ENCODE measurements around the gene IGLL5.

IGLL5 gene

DNA sequence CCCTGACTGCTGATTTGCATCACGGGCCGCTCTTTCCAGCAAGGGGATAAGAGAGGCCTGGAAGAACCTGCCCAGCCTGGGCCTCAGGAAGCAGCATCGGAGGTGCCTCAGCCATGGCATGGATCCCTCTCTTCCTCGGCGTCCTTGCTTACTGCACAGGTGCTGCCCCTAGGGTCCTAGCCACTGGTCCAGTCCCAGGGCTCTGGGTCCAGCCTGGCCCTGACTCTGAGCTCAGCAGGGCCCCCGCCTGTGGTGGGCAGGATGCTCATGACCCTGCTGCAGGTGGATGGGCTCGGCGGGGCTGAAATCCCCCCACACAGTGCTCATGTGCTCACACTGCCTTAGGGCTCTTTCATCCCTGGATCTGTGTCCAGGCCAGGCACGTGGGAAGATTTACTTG, 7.0 kb upstream of the IGLL5 start:
- Histone ChIP-seq H3K27me3 (ENCODE audit: control insufficient read depth in 1 of 2, insufficient read depth in 1 of 2, low read length in 2 of 2) (peaks cover 5 to 62% of the 10 kb centered on the region in 2 experiments), H2BK12ac (ENCODE audit: low read length in 2 of 2) (no peak overlapping the region), H2AK5ac (ENCODE audit: low read length, severe bottlenecking) (no peak overlapping the region), H3K27ac (ENCODE audit: low read length, poor library complexity, severe bottlenecking) (no peak overlapping the region), H4K8ac (ENCODE audit: low read length) (no peak overlapping the region), H3K4me3 (ENCODE audit: insufficient read depth in 1 of 2, low read depth in 1 of 2, low read length in 2 of 2) (no peak overlapping the region), H2AFZ (ENCODE audit: low read depth, low read length) (no peak overlapping the region), H3K9ac (ENCODE audit: low read length) (no peak overlapping the region), H3K9me3 (ENCODE audit: control insufficient read depth, low read length) (no peaks in the 10 kb centered on the region), H3K4ac (ENCODE audit: low read depth in 1 of 2, low read length in 2 of 2) (no peak overlapping the region), H3K18ac (ENCODE audit: low read depth in 1 of 2, low read length in 2 of 2) (no peak overlapping the region), H2BK120ac (ENCODE audit: low read depth, low read length) (no peak overlapping the region), H3K36me3 (ENCODE audit: control insufficient read depth in 1 of 2, insufficient read depth in 2 of 2, low read depth in 1 of 2, low read length in 2 of 2) (no peaks in the 10 kb centered on the region), H2BK15ac (ENCODE audit: low read depth, poor library complexity, severe bottlenecking) (no peak overlapping the region), H3K23ac (ENCODE audit: low read length in 2 of 2) (no peak overlapping the region), H3K79me1 (replicated peaks; ENCODE audit: low read length, poor library complexity, severe bottlenecking) (no peaks in the 10 kb centered on the region), H2BK5ac (ENCODE audit: low read depth, low read length, poor library complexity, severe bottlenecking) (no peak overlapping the region), H3K4me2 (ENCODE audit: low read length, poor library complexity, severe bottlenecking) (no peak overlapping the region), H3K14ac (ENCODE audit: low read length in 2 of 2) (no peak overlapping the region), H4K91ac (ENCODE audit: low read length) (no peak overlapping the region), H3K4me1 (ENCODE audit: control insufficient read depth, insufficient read depth, low read depth, low read length) (no peaks in the 10 kb centered on the region)
- WGBS, result 60% methylated on average over 9 of the region's 9 CpGs
- DNase-seq, result no peak

DNA sequence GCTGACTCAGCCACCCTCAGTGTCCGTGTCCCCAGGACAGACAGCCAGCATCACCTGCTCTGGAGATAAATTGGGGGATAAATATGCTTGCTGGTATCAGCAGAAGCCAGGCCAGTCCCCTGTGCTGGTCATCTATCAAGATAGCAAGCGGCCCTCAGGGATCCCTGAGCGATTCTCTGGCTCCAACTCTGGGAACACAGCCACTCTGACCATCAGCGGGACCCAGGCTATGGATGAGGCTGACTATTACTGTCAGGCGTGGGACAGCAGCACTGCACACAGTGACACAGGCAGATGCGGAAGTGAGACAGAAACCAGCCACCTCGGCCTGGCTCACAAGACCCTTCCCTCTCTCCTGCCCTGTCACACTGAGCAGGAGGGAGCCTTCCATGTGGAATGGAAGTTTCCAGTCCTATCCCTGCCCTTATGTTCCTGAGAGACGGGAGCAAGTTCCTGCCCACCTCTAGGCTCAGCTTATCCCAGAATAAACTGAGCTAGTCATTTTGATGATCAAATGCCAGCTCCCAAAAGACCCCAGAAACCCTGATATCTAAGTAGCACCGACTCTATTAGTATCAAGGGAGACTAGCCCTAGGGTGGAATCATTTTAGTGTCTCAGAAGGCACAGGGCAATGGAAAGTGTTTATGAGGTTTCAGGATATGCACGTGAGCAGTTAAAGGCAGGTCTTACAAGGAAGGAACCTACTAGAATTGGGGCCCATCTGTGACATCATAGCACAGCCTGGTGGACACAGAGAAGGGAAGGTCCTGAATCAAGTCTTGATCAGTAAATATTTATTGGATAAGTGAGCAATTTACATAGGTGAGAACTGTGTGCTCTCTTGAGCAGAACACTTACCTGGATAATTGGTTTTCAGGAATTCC, 6.3 kb upstream of the IGLL5 start:
- DNase-seq, result no peak
- Histone ChIP-seq H2BK12ac (ENCODE audit: low read length in 2 of 2) (no peak overlapping the region), H4K91ac (ENCODE audit: low read length) (no peak overlapping the region), H2BK120ac (ENCODE audit: low read depth, low read length) (no peak overlapping the region), H3K79me1 (replicated peaks; ENCODE audit: low read length, poor library complexity, severe bottlenecking) (no peaks in the 10 kb centered on the region), H3K14ac (ENCODE audit: low read length in 2 of 2) (no peak overlapping the region), H3K4me1 (ENCODE audit: control insufficient read depth, insufficient read depth, low read depth, low read length) (no peaks in the 10 kb centered on the region), H3K9me3 (ENCODE audit: control insufficient read depth, low read length) (no peaks in the 10 kb centered on the region), H2BK15ac (ENCODE audit: low read depth, poor library complexity, severe bottlenecking) (no peak overlapping the region), H2AFZ (ENCODE audit: low read depth, low read length) (no peak overlapping the region), H4K8ac (ENCODE audit: low read length) (no peak overlapping the region), H3K27ac (ENCODE audit: low read length, poor library complexity, severe bottlenecking) (no peak overlapping the region), H2BK5ac (ENCODE audit: low read depth, low read length, poor library complexity, severe bottlenecking) (no peak overlapping the region), H3K18ac (ENCODE audit: low read depth in 1 of 2, low read length in 2 of 2) (no peak overlapping the region), H2AK5ac (ENCODE audit: low read length, severe bottlenecking) (no peak overlapping the region), H3K36me3 (ENCODE audit: control insufficient read depth in 1 of 2, insufficient read depth in 2 of 2, low read depth in 1 of 2, low read length in 2 of 2) (no peaks in the 10 kb centered on the region), H3K23ac (ENCODE audit: low read length in 2 of 2) (no peak overlapping the region), H3K9ac (ENCODE audit: low read length) (no peak overlapping the region), H3K4ac (ENCODE audit: low read depth in 1 of 2, low read length in 2 of 2) (no peak overlapping the region), H3K27me3 (ENCODE audit: control insufficient read depth in 1 of 2, insufficient read depth in 1 of 2, low read length in 2 of 2) (peaks cover 5 to 69% of the 10 kb centered on the region in 2 experiments), H3K4me2 (ENCODE audit: low read length, poor library complexity, severe bottlenecking) (no peak overlapping the region), H3K4me3 (ENCODE audit: insufficient read depth in 1 of 2, low read depth in 1 of 2, low read length in 2 of 2) (no peak overlapping the region)
- 53% methylated on average over 10 of the region's 10 CpGs for WGBS

DNA sequence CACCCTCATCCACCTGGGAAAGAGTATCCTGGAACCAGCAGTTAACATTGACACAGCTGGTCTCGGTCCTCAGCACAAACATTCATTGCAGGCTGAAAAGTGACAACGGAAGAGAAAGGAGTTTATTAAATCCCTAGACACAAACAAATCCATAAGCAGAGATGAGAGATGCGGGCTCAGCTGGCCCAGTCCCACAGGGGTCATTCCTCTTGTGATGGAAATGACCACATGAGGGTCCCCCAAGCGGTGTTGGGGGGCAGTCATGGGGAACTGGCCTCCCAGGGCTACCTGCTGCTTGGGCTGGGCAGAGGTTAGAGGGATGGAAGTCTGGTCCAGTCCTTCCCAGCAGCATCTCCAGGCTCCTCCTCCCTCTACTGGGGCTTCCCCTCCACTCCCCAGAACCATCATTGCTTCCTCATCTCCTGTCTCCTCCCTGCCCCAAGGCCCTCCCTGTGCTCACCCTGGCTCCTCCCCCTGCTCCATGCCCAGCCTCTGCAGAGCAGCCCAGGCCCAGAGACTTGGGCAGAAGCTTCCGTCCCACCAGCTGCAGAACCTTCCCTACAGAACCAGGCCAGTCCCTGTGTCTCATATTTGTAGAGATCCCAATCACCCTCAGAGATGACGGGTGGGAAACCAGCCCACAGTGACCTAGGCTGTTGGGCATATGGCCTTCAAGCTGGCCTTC, 5.4 kb upstream of the IGLL5 start:
- Histone ChIP-seq H2BK15ac (ENCODE audit: low read depth, poor library complexity, severe bottlenecking) (no peak overlapping the region), H3K23ac (ENCODE audit: low read length in 2 of 2) (no peak overlapping the region), H2AFZ (ENCODE audit: low read depth, low read length) (no peak overlapping the region), H3K4me2 (ENCODE audit: low read length, poor library complexity, severe bottlenecking) (no peak overlapping the region), H2BK12ac (ENCODE audit: low read length in 2 of 2) (no peak overlapping the region), H3K79me1 (replicated peaks; ENCODE audit: low read length, poor library complexity, severe bottlenecking) (no peaks in the 10 kb centered on the region), H3K36me3 (ENCODE audit: control insufficient read depth in 1 of 2, insufficient read depth in 2 of 2, low read depth in 1 of 2, low read length in 2 of 2) (no peaks in the 10 kb centered on the region), H2AK5ac (ENCODE audit: low read length, severe bottlenecking) (no peak overlapping the region), H4K8ac (ENCODE audit: low read length) (no peak overlapping the region), H3K4me3 (ENCODE audit: insufficient read depth in 1 of 2, low read depth in 1 of 2, low read length in 2 of 2) (no peak overlapping the region), H3K18ac (ENCODE audit: low read depth in 1 of 2, low read length in 2 of 2) (no peak overlapping the region), H3K27me3 (ENCODE audit: control insufficient read depth in 1 of 2, insufficient read depth in 1 of 2, low read length in 2 of 2) (peaks cover 5 to 76% of the 10 kb centered on the region in 2 experiments), H4K91ac (ENCODE audit: low read length) (no peak overlapping the region), H3K4ac (ENCODE audit: low read depth in 1 of 2, low read length in 2 of 2) (no peak overlapping the region), H3K27ac (ENCODE audit: low read length, poor library complexity, severe bottlenecking) (no peak overlapping the region), H2BK5ac (ENCODE audit: low read depth, low read length, poor library complexity, severe bottlenecking) (no peak overlapping the region), H3K9ac (ENCODE audit: low read length) (no peak overlapping the region), H3K14ac (ENCODE audit: low read length in 2 of 2) (no peak overlapping the region), H3K9me3 (ENCODE audit: control insufficient read depth, low read length) (no peaks in the 10 kb centered on the region), H2BK120ac (ENCODE audit: low read depth, low read length) (no peak overlapping the region), H3K4me1 (ENCODE audit: control insufficient read depth, insufficient read depth, low read depth, low read length) (no peaks in the 10 kb centered on the region)
- DNase-seq, result no peak
- 56% methylated on average over 4 of the region's 6 CpGs for WGBS

DNA sequence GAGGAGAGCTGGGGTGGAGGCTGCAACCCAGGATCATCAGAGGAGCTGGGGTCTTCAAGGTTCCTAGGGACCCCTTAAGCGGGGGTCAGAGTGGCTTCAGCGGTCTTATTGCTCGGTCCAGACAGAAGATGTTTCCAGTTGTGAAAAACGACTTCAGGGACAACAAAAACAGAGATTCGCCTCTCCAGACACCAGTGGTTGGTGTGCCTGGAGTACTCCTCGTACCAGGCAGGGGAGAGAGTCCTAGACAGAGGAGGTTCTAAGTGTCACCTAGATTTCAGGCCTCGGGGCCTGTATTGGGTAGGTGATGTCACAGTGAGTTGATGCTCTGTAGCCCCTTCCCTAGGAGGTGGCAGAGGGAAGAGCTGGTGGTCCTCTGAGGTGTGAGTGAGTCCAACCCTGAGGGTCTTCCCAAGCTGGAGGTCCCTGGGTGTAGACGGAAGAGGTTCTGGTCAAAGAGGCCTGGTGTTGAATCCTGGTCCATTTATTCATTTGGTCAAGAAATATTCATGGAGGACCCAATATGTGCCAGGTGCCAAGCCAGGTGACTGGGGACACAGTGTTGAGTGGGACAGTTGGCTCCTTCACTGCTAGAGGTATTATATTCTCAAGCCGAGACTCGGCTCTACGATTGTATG, 4.4 kb upstream of the IGLL5 start:
- 70% methylated on average over 11 of the region's 11 CpGs for WGBS
- no peak overlapping the region for H3K14ac ChIP-seq (ENCODE audit: low read length in 2 of 2)
- no peaks in the 10 kb centered on the region for H3K36me3 ChIP-seq (ENCODE audit: control insufficient read depth in 1 of 2, insufficient read depth in 2 of 2, low read depth in 1 of 2, low read length in 2 of 2)
- H4K8ac ChIP-seq (ENCODE audit: low read length), result no peak overlapping the region
- H3K9me3 ChIP-seq (ENCODE audit: control insufficient read depth, low read length), result no peaks in the 10 kb centered on the region
- H2AFZ ChIP-seq (ENCODE audit: low read depth, low read length), result no peak overlapping the region
- no peak overlapping the region for H4K91ac ChIP-seq (ENCODE audit: low read length)
- H3K4me1 ChIP-seq (ENCODE audit: control insufficient read depth, insufficient read depth, low read depth, low read length), result no peaks in the 10 kb centered on the region
- no peak overlapping the region for H3K18ac ChIP-seq (ENCODE audit: low read depth in 1 of 2, low read length in 2 of 2)
- no peak overlapping the region for H3K4me2 ChIP-seq (ENCODE audit: low read length, poor library complexity, severe bottlenecking)
- H3K9ac ChIP-seq (ENCODE audit: low read length), result no peak overlapping the region
- no peak overlapping the region for H2AK5ac ChIP-seq (ENCODE audit: low read length, severe bottlenecking)
- DNase-seq, result no peak
- H3K4ac ChIP-seq (ENCODE audit: low read depth in 1 of 2, low read length in 2 of 2), result no peak overlapping the region
- H3K79me1 ChIP-seq (replicated peaks; ENCODE audit: low read length, poor library complexity, severe bottlenecking), result no peaks in the 10 kb centered on the region
- H2BK5ac ChIP-seq (ENCODE audit: low read depth, low read length, poor library complexity, severe bottlenecking), result no peak overlapping the region
- H3K4me3 ChIP-seq (ENCODE audit: insufficient read depth in 1 of 2, low read depth in 1 of 2, low read length in 2 of 2), result no peak overlapping the region
- peaks cover 5 to 78% of the 10 kb centered on the region in 2 experiments for H3K27me3 ChIP-seq (ENCODE audit: control insufficient read depth in 1 of 2, insufficient read depth in 1 of 2, low read length in 2 of 2)
- no peak overlapping the region for H3K27ac ChIP-seq (ENCODE audit: low read length, poor library complexity, severe bottlenecking)
- no peak overlapping the region for H2BK12ac ChIP-seq (ENCODE audit: low read length in 2 of 2)
- H3K23ac ChIP-seq (ENCODE audit: low read length in 2 of 2), result no peak overlapping the region
- no peak overlapping the region for H2BK120ac ChIP-seq (ENCODE audit: low read depth, low read length)
- H2BK15ac ChIP-seq (ENCODE audit: low read depth, poor library complexity, severe bottlenecking), result no peak overlapping the region

All from mesenchymal stem cell (in vitro differentiated cells and primary cell).